GM10847 (cell line): ENCODE measurements around the gene ABCB8.

ENCODE experiments used
- POLR2A ChIP-seq: IDR thresholded peaks from 2 replicates; pipeline ENCODE4 v1.6.1; 2011; ENCODE audit not compliant: insufficient read length; ENCODE audit errors: extremely low read depth

Gene ABCB8

DNA sequence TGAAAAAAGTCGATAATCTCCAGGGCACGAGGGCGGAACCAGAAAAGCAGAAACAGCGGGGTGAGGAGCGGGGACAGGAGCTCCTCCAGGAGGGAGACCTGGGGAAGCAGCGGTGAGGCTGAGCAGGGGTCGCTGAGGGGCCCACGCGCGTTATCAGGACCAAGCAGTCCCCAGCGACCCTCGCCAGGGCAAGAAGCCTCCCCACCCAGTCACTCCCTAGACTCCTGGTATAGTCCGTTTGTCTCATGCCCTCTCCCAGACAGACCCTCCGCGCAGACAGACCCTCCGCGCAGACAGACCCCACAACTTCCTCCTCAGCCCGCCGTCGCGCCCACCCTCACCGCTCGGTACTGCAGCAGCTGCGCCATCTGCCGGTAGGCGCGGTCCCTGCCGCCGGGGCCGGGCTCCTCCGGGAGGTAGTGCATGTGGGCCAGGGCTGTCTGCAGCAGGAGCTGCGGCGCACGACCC is 10.3 kb upstream of the ABCB8 start:
- no peak for TF ChIP-seq POLR2A

- TF ChIP-seq POLR2A, result no peak
Measured at GRCh38 chr7:151018421-151019129, 9.7 kb upstream of the ABCB8 start.

GRCh38 chr7:151019130-151019447 is 9.2 kb upstream of the ABCB8 start:
- TF ChIP-seq POLR2A, result no peak

DNA sequence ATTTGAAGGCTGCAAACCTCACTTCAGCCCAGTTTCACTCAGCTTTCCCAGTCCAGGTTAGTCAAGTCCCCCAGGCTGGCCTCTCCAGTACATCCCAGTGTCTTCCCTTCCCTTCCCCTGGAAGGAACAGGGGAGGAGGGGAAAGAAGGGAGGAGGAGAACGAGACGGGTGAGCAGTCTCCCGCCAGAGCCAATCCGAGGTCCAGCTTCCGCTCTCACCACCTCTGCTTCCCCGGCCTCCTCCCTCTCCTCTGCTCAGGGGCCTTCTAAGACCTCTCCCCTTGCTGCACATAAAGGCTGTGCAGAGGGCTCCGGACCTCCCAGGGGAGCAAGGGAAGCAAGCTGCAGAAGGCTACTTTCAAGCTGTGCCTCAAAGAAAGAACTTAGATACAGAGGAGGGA is 8.0 kb upstream of the ABCB8 start:
- no peak for TF ChIP-seq POLR2A

GRCh38 chr7:151023232-151023631 is 5.0 kb upstream of the ABCB8 start:
- no peak for TF ChIP-seq POLR2A

- TF ChIP-seq POLR2A, result no peak
Measured at GRCh38 chr7:151024435-151025056, 3.7 kb upstream of the ABCB8 start, which contains the start of gene ATG9B. ATG9B (minus strand) TSS chr7:151024494; CDS start chr7:151024423, 71 bp downstream.

DNA sequence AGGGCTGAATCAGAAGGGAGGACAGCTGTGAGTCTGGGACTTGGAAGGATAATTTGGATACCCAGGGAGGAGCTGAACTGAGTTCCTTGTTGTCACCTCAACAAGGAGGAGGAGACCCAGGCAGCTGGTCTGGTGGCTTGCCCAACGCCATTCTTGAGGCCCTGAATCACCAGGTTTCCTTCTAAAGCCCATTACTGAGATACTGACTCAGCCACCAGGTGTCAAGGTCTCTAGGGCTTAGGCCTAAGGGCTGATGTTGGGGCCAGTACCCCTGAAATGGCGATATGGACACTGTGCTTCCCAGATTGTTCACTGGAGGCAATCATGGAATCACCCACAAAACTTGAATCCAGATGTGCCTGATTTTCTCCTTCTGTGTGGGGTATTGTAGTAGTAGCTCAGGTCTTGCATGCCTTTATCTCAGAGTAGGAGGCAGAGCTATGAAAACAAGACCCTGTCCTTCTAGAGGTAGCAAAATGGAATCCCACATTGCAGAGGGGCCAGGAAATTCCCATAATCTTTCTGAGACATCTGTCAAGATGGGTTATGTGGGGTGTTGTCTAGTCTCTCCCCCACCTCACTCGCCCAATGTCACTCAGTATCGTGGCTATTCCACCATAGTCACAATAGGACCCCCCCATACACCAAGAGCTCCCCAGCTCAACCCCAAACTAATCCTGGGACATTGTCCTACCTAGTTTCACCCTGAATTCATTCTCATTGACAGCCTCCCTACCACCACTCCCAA is 2.2 kb upstream of the ABCB8 start:
- TF ChIP-seq POLR2A, result no peak

- TF ChIP-seq POLR2A, result no peak
Measured at GRCh38 chr7:151028948-151029501, 775 bp downstream of the ABCB8 start.

GRCh38 chr7:151031011-151031410 is 2.8 kb downstream of the ABCB8 start:
- TF ChIP-seq POLR2A, result no peak

GRCh38 chr7:151032936-151033863 is 5.0 kb downstream of the ABCB8 start:
- TF ChIP-seq POLR2A, result no peak

DNA sequence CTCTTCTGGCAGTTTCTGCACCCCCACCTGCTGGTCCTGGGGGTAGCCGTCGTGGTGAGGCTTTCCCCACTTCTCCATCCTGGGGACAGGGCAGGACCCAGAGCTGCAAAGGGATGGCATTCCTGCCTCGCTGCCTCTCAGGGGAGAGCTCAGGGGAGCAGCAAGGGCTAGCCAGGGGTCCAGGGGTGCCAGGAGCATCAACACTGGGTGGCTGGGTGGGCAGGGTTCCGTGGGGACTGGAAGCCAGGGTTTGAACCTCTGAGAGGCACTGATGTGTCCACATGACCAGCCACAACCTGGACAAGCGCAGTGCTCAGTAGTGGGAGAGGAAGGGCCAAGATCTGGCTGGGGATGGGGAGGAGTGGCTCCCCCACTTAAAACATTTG is 5.6 kb downstream of the ABCB8 start:
- no peak for TF ChIP-seq POLR2A

- TF ChIP-seq POLR2A, result no peak
Measured at GRCh38 chr7:151034312-151035025, 6.2 kb downstream of the ABCB8 start.

DNA sequence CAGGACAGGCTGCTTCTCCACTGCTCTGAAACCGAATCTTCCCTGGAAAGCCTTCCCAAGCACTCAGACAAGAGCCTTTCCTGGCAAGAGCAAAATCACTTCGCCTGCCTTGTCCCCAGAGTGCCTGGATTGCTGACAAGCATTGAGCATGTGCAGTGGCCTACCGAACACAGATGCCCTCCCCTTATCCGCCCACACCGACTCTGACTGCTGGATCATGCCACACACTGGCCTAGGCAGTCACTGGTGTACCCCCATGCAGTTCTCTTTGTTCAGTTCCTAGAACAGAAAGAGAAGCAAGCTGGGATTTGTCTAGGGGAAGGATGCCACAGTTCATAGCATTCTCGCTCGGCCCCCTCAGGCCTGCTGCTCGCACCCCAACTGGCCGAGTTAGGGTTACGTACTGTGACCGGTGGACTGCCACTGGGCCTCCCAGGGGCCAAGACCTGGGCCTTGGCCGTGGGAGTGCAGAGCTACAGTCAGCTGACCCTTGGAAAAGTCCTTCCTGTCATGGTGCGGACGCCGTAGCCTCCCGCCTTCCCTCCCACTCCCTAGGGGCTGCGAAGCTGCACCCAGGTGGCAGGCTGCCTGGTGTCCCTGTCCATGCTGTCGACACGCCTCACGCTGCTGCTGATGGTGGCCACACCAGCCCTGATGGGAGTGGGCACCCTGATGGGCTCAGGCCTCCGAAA is 6.9 kb downstream of the ABCB8 start:
- no peak for TF ChIP-seq POLR2A

DNA sequence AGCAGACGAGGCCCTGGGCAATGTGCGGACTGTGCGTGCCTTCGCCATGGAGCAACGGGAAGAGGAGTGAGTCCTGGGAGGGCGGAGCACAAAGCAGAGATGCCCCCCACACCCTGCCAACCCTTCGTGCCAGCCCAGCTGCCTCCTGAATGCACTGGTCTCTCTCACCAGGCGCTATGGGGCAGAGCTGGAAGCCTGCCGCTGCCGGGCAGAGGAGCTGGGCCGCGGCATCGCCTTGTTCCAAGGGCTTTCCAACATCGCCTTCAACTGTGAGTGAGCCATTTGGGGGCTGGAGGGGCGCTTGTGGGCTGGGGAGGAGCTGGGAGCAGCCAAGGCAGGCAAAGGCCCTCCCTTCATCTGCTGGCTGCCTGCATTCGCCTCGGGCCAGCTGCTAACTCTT is 7.7 kb downstream of the ABCB8 start:
- TF ChIP-seq POLR2A, result no peak
